ENCODE results near the gene KRTAP5-6. TPM values are rescaled to one million over a fixed set of nuclear protein-coding genes. Genes with fewer than 3 reads are reported as not detected.
A peak's percentile ranks its signal among the peaks of the same experiment; 100 is the strongest.

Gene KRTAP5-6
- polyA plus RNA-seq, 3 donors = not detected

DNA sequence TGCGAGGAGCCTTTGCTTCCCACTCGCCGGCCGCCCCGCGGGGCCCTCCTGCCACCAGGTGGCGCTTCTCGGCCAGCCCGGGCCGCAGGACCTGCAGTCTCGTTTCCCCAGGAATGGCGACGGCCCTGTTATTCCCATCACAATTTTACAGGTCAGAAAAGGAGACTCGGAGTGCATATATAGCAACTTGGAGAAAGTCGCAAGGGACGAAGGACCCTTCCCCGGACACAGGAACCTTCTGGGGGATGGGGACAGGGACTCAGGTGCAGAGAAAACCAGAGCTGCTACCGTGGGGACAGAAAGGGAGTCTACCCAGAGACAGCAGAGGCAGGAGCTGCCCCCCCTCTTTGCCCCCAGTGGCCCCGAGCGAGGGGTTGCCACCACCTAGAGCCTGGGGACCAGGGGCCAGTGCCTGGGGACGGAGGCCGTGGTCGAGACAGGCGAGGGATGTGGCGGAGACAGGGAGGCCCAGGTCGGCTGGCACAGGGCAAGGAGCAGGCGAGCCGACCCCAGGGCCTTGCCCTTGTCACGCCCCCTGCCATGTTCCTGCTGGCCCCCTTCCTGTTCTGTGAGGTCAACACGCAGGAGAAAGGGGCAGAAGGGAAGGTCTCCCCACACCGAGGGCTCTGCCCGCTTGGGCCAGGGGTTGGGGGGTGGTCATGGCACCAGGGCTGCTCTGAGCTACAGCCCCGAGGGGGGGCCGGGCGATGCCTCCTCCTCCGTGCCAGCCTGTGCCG, 3.5 kb upstream of the KRTAP5-6 start:
- DNase-seq (ENCODE audit: extremely low read depth in 1 of 11, low read depth in 9 of 11, low spot score in 4 of 11) = peak; percentile 53 to 78 (median 67)

DNA sequence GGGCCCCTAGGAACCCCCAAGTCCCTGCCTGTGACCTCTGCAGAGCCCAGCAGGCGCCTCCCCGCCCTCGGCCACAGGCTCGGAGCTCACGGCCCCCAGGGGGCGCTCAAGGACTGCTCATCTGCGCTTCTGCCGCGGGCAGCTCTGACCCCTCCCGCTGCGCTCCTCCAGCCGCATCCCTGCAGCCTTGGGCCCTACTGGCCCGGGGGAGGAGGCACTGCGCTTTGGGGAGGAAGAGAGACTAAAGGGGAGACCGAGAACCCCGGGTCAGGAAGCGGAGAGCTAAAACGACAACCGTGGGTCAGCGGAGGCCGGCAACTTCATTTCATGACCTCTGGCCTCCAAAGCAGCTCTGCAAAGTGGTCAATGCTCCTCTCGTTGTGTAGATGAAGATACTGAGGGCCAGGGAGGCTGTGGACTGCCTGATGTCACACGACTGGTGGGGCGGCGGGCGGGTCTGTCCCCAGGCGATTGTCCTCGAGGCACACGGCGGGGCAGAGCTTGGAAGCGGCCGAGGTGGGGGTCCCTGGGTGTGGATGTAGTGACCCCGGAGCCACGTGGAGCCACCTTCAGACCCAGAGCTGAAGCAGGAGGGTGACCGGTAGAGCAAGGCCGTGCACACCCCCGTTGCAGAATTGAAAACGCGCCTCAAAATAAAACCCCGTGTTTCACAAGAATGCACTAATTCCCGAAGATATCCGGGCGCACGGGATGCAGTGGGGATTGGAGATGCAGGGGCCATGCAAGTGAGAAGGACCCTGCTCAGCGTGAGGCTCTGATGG, 2.7 kb upstream of the KRTAP5-6 start:
- DNase-seq (ENCODE audit: extremely low read depth in 1 of 11, low read depth in 9 of 11, low spot score in 4 of 11) = peak; percentile 60 to 85 (median 80)

DNA sequence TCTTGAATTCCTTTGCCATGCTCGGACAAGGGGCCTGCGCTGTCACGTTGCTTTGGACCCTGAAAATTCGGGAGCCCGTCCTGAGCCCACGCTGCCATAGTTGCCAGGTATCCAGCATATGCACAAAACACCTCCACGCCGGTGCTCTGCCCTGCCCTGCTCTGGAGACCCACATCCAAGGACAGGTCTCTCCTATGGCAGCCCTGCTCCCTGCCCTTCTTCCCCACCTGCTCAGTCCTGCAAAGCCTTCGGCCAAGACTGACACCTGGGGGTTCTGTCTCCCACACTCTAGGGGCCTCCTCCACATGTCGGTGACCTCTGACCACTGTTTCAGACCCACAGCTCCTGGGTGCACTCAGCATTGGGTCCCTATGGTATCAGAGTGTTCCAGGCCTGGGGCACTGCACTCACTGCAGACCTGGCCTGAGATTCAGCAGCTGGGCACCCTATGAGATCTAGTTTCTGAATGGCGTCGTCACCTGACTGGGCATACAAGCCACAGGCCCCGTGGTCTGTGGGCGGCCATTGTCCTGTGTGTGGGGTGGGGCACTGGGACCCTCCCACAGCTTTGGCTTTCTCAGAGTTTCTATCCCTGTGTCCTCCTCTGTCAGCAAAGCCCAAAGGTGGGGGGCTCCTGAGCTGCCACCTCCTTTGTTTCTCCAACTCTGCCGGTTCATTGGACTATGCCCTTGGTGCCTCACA, 2.0 kb upstream of the KRTAP5-6 start:
- DNase-seq (ENCODE audit: extremely low read depth in 1 of 11, low read depth in 9 of 11, low spot score in 4 of 11) = no peak

DNA sequence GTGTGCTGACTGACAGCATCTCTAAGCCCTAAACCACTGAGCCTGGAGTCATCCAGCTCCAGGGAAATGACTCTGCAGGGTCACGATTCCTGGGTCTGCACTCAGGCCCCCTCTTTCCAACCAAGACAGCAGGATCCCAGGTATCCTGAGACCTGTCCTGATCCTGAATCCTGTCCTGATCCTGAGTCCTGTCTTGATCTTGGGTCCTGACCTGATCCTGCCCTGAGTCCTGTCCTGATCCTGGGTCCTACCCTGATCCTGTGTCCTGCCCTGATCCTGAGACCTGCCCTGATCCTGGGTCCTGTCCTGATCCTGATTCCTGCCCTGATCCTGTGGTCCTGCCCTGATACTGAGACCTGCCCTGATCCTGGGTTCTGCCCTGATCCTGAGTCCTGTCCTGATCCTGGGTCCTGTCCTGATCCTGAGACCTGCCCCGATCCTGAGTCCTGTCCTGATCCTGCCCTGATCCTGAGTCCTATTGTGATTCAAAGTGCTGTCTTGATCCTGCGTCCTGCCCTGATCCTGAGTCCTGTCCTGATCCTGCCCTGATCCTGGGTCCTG, 1.4 kb upstream of the KRTAP5-6 start:
- DNase-seq (ENCODE audit: extremely low read depth in 1 of 11, low read depth in 9 of 11, low spot score in 4 of 11) = no peak

DNA sequence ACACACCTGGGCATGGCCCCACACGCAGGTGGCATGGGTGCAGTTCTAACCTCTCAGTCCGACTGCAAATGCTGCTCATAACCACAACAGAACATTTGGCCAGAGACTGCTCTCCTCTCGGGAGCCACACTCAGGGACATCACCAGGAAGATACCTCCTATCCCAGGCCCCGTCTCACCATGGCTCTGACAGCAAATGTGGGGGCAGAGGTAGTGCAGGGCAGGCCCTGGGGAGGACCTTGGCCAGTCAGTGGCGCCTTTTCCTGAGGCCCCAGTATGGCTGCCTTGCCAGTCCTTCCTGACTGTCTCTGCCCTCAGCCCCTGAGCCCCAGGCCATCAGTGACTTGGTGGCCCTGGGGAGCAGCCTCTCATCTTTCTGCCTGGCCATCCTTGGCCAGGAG, 2.8 kb downstream of the KRTAP5-6 start:
- DNase-seq (ENCODE audit: extremely low read depth in 1 of 11, low read depth in 9 of 11, low spot score in 4 of 11) = no peak

DNA sequence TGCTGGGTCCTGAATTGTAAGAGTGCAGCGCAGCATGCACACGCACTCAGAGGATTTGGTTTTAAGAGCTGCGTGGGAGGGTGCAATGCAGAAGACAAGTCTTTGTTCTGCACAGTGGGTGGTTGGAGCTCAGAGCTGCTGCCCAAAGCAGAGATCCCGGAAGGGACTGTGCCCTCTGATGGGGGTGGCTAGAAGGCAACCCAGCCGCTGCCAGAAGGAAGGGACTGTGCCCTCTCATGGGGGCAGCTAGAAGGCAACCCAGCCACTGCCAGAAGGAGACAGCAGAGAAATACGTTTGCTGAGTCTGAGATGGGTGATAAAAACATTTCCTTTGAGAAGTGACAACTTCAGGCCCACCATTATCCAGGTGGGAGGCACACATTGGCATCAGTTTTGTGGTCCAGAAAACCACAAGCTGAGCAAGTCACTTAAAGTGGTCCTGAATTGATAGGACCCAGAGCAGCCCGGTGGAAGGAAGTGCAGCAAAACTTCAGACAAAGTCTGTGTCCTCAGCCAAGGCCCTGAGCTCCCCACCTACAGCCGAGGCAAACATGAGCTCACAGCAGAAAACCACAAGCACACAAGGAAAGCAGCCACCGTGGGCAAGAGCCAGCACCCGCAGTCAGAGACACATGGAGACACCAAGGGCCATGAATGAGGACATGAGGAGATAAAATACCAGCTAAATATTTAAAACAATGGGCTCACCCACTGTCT, 4.3 kb downstream of the KRTAP5-6 start:
- DNase-seq (ENCODE audit: extremely low read depth in 1 of 11, low read depth in 9 of 11, low spot score in 4 of 11) = no peak

DNA sequence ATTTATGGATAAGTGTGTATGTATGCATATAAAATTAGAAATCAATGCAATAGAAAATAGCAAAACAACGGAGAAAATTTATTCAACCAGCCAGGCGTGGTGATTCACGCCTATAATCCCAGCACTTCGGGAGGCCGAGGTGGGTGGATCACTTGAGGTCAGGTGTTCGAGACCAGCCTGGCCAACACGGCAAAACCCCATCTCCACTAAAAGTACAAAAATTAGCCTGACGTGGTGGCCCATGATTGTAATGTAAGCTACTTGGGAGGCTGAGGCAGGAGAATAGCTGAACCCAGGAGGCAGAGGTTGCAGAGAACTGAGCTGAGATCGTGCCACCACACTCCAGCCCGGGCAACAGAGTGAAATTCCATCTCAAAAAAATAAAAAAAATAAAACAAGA, 5.5 kb downstream of the KRTAP5-6 start:
- no peak for DNase-seq (ENCODE audit: extremely low read depth in 1 of 11, low read depth in 9 of 11, low spot score in 4 of 11)

DNA sequence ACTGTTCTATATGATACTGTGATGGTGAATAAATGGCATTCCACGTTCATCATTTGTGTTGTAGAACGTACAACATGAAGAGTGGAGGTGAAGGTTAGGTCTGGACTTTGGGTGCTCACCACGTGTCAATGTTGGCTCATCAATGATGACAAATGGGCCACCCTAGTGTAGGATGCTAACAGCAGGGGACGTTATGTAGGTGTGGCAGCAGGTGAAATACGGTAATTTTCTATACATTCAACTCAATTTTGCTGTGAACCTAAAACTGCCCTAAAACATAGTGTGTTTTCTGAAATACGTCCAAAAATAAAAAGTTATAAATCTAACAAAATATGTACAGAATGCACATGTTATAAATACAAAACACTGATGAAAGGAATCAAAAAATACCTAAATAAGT, 6.2 kb downstream of the KRTAP5-6 start:
- no peak for DNase-seq (ENCODE audit: extremely low read depth in 1 of 11, low read depth in 9 of 11, low spot score in 4 of 11)

DNA sequence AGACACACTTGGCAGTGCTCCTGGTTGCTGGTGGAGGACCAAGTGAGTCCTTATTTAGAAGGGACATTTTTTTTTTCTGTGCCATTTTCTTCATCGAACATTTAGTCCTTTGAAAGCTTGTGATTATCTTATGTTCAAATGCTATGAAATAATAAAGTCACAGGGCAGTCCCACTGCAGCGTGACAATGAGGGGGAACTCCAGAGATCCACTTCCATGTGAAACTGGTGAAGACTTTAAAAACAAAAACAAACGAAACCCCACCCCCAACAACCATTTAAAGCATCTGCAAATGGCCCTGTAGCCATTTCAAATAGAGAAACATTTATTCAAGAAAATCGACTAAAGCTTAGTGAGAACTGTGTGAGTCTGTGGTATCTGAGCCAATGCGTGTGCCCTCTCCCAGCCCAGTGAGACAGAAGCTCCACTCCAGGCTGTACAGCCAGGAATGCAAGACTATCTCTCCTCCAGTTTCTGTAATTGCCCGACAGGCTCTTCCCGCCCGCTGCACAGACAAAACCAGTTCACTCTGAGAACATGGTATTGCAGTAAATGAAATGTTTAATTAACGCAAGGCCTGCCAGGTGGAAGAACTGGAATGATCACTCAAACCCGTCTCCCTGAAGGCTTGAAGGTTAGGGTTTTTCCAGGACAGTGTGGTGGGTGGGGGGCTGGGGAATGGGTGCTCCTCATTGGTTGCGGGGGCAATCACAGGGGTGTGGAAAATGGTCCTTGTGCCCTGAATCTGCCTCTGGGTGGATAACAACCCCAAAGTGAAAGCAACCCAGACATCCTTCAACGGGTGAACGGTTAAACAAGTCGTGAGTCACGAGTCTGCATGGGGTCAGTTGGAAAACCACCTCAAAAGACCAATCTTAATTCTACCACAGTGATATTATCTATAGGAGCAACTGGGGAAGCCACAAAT, 8.4 kb downstream of the KRTAP5-6 start:
- DNase-seq (ENCODE audit: extremely low read depth in 1 of 11, low read depth in 9 of 11, low spot score in 4 of 11) = no peak

DNA sequence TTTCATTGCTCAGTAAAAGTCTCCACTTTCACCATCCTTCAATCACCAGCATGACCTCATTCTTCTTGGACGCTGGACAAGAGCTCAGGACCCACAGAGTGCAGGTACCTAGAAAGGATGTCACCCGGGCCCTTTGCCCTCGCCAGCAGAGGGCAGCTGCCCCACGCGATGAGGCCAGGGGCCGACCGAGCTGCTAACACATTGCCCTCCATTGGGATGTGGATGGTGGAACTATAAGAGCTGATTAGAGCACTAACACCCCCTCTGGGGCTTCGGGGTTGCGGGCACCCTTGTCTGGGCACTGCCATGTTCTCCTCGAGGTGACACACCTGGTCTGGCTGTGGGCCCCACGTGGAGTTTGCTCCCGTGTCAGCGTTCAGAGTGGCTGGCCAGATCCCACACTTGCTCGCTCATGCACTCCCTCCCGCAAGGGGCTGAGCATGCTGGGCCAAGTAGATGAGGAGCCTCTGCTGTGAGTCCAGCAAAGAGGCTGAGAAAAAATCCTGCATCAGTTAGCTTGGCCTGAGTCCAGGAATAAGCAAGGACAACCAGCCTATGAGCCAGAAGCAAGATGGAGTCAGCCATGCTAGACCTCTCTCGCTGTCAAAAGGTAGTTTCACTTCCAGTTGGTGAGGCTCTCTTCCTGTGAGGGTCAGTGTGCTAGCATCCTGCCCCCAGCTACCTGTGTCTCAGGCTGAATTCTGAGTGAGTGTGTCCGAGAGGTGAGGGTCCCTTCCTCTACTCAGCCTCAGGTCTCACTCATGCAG, 9.8 kb downstream of the KRTAP5-6 start:
- no peak for DNase-seq (ENCODE audit: extremely low read depth in 1 of 11, low read depth in 9 of 11, low spot score in 4 of 11)

DNA sequence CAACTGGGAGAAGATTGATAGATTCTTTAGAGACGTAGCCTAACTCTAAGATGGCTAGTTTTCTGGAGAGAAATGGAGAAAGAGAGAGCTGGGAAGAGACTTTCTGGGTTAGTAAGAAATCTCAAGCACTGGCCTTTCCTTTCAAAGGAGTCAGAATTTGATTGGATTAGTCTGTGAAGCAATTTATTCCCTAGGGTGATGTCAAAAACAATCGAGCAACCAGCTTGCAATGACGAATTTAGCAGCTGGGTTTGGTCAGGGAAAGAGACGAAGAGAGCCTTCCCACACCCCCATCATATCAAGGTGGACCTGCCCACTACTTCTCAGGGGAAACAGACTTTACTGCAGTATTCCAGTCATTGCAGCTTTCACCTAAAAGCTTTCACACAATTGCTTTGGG, 10.8 kb downstream of the KRTAP5-6 start:
- no peak for DNase-seq (ENCODE audit: extremely low read depth in 1 of 11, low read depth in 9 of 11, low spot score in 4 of 11)

DNA sequence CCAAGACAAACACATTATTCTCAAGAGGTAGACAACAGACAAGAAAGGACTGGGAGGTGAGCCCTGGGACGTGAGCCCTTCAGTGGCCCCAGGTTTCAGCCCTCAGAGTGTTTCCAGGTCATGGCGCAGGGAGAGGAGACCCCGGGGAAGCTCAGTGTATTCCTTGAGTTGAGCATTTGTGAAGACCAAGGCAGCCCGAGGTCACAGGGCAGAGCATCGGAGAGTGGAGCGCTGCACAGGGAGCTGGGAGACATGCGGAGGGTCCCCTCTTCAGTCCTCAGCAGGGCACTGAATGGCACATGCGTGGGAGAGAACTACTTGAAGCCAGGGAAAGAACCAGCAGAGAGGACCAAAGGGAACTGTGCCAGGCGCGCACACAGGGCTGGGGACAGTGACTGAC, 11.7 kb downstream of the KRTAP5-6 start:
- no peak for DNase-seq (ENCODE audit: extremely low read depth in 1 of 11, low read depth in 9 of 11, low spot score in 4 of 11)

DNA sequence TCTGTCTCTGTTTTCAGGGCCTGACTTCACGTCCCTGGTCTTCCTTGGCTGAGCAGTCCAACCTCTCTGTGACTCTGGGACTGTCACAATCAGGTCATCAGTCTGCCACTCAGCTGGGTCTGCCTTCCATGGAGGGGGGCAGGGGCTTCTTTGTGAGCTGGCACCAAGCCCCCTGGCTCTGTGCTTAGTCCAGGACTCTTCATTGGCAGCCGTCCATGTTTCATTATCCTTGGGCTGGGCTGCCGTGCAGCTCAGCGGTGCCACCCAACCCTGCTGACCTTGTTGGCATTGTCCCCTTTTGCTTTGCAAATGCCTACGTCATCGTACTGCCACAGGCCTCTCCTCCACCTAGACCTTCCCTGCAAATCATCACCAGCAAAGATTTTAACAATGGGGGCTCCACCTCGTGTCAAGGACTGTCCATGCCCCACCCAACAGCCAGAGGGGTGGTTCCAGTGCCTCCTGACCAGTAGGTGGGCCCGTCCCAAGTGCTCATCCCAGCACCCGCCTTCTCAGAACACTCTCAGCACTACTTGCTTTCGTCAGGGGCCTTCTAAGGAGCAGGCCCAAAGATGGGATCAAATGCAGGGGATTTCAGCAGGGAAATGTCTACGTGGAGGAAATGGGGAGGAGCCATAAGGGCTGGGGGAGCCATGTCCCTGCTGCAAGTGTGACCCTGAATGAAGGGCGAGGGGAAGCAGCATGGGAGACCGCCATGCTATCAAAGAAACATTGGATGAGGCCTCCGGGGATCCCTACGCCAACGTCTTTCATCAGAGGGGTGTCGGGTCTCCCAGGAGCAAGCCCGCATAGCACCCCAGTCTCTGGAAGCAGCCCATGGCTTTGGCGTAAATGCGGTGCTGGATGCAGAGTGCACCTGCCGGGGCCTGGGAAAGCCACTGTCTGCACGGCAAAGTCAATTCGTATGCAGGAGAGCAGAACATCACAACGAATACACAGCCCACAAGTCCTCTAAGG, 18.2 kb downstream of the KRTAP5-6 start:
- DNase-seq (ENCODE audit: extremely low read depth in 1 of 11, low read depth in 9 of 11, low spot score in 4 of 11) = no peak

DNA sequence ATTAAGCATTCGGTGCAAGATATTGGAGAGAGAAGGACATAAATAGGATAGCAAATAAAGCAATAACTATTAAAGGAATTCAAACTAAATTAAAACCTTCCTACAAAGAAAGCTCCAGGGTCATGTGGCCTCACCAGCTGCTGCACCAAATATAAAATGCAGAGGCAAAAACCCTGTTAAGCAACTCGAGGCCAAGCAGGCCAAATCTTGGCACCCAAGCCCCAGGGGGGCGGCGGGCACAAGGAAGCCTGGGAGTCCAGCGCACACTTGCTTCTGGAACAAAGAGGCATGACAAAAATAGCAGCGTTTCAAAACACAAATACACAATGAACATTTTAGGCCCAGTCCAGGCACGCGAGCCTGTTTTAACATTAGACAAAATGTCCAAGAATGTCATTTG, 20.8 kb downstream of the KRTAP5-6 start:
- DNase-seq (ENCODE audit: extremely low read depth in 1 of 11, low read depth in 9 of 11, low spot score in 4 of 11) = no peak

DNA sequence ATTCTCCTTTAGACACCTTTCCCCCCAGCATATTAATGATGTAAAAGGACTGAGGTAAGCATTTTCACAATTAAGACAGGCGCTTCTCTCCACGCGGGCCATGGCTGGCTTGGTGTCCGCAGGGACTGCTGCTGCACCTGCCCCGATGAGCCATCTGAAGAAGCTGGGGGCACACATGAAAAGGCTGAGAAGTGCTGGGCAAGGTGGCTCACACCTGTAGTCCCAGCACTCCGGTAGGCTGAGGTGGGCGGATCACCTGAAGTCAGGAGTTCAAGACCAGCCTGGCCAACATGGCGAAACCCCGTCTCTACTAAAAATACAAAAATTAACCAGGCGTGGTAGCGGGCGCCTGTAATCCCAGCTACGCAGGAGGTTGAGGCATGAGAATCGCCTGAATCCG, 21.3 kb downstream of the KRTAP5-6 start:
- DNase-seq (ENCODE audit: extremely low read depth in 1 of 11, low read depth in 9 of 11, low spot score in 4 of 11) = no peak

DNA sequence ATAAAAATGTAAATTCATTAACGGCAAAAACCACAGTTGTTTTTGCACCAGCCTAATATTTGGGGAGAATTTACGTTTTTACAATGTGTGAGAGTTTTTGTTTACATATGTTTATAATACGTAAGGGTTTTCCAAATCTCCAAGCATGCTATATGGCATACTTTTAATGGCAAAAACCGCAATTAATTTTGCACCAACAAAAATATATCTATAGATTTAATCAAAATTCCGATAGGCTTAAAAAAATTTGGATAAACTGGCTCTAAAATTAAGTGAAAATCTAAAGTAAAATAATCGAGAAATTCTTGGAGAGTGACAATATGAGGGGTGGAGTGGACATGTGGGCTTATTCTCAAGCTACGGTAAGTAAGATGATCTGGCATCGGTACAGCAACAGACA, 22.8 kb downstream of the KRTAP5-6 start:
- DNase-seq (ENCODE audit: extremely low read depth in 1 of 11, low read depth in 9 of 11, low spot score in 4 of 11) = no peak

All from renal cortex interstitium (tissue), 11 donors.